Measurements from ENCODE around the gene CTSF.

The CTSF gene

GRCh38 chr11:66580803-66581202 is 12.4 kb upstream of the CTSF start:
- no peak overlapping the region for H3K4me3 ChIP-seq (ENCODE audit: low read depth, low read length)
- no peak for DNase-seq (ENCODE audit: low read depth)
- TF ChIP-seq POLR2A (IDR thresholded peaks at IDR 0.05; ENCODE audit: extremely low read depth, insufficient read length) (no peak), MYC (IDR thresholded peaks at IDR 0.05; ENCODE audit: low read depth, low read length) (no peak)
- TF ChIP-seq, protein P1, sequence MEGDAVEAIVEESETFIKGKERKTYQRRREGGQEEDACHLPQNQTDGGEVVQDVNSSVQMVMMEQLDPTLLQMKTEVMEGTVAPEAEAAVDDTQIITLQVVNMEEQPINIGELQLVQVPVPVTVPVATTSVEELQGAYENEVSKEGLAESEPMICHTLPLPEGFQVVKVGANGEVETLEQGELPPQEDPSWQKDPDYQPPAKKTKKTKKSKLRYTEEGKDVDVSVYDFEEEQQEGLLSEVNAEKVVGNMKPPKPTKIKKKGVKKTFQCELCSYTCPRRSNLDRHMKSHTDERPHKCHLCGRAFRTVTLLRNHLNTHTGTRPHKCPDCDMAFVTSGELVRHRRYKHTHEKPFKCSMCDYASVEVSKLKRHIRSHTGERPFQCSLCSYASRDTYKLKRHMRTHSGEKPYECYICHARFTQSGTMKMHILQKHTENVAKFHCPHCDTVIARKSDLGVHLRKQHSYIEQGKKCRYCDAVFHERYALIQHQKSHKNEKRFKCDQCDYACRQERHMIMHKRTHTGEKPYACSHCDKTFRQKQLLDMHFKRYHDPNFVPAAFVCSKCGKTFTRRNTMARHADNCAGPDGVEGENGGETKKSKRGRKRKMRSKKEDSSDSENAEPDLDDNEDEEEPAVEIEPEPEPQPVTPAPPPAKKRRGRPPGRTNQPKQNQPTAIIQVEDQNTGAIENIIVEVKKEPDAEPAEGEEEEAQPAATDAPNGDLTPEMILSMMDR (IDR thresholded peaks at IDR 0.05; ENCODE audit: low read depth, low read length), result no peak
- TF ChIP-seq, protein P2, sequence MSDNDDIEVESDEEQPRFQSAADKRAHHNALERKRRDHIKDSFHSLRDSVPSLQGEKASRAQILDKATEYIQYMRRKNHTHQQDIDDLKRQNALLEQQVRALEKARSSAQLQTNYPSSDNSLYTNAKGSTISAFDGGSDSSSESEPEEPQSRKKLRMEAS (IDR thresholded peaks at IDR 0.05; ENCODE audit: low read depth, low read length), result no peak

- TF ChIP-seq POLR2A (IDR thresholded peaks at IDR 0.05; ENCODE audit: extremely low read depth, insufficient read length) (no peak), MYC (IDR thresholded peaks at IDR 0.05; ENCODE audit: low read depth, low read length) (no peak)
- TF ChIP-seq, protein P1 (IDR thresholded peaks at IDR 0.05; ENCODE audit: low read depth, low read length), result peak; percentile 87
- TF ChIP-seq, protein P2 (IDR thresholded peaks at IDR 0.05; ENCODE audit: low read depth, low read length), result 0 out of 2 replicates have a peak, but pooled peaks have one; percentile 21
- H3K4me3 ChIP-seq (ENCODE audit: low read depth, low read length), result no peak overlapping the region
- DNase-seq (ENCODE audit: low read depth), result peak; percentile 77
These were observed 10.7 kb upstream of the CTSF start for GRCh38 chr11:66579017-66579606.

DNA sequence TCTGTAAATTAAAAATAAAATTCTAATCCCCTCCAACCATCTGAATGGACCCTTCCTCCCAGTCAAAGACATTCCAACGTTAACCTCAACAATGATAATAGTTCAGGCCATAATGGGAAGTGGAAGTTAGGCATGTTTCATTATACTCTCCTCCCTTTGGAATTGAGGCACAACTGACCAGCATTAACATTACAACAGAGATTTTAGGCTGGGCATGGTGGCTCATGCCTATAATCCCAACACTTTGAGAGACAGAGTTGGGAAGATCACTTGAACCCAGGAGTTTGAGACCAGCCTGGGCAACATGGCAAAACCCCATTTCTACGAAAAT is 2.4 kb upstream of the CTSF start:
- no peak overlapping the region for H3K4me3 ChIP-seq (ENCODE audit: low read depth, low read length)
- TF ChIP-seq, protein P2 (IDR thresholded peaks at IDR 0.05; ENCODE audit: low read depth, low read length), result no peak
- TF ChIP-seq MYC (IDR thresholded peaks at IDR 0.05; ENCODE audit: low read depth, low read length) (no peak), POLR2A (IDR thresholded peaks at IDR 0.05; ENCODE audit: extremely low read depth, insufficient read length) (no peak)
- TF ChIP-seq, protein P1 (IDR thresholded peaks at IDR 0.05; ENCODE audit: low read depth, low read length), result no peak
- DNase-seq (ENCODE audit: low read depth), result no peak

DNA sequence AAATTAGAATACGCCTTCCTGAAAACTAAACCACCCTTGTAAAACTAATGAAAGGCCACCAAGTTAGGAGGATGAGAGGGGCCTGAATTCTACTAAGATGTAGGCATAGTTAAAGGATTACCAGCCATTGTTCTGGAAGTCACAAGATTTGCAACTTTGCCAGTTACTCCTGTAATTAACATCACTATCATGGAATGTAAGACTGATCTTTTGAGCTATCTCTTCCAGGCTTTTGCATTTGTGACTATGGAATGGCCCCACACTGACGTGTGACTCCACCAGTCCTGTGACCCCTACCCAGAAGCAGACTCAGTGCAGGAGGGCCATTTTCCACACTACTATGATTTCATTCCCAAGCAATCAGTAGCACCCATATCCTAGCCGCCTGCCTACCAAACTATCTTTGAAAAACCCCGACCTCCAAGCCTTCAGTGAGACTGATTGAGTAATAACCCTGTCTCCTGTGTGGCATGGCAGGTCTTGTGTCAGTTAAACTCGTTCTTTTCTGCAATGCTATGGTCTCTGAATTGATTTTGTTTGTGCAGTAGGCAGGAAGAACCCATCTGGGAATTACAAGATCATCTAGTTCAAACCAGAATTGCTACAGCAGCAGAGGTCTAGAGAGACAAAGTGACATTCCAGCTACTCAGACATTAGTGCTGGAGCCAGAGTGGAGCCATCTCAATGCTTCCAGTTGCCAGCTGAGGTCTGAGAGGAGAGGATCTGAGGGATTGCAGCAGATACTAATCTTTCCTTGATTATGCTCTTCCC is 1.9 kb upstream of the CTSF start:
- H3K4me3 ChIP-seq (ENCODE audit: low read depth, low read length), result no peak overlapping the region
- TF ChIP-seq POLR2A (IDR thresholded peaks at IDR 0.05; ENCODE audit: extremely low read depth, insufficient read length), result no peak
- TF ChIP-seq MYC (IDR thresholded peaks at IDR 0.05; ENCODE audit: low read depth, low read length), result no peak
- TF ChIP-seq, protein P2 (IDR thresholded peaks at IDR 0.05; ENCODE audit: low read depth, low read length), result no peak
- TF ChIP-seq, protein P1 (IDR thresholded peaks at IDR 0.05; ENCODE audit: low read depth, low read length), result no peak

DNA sequence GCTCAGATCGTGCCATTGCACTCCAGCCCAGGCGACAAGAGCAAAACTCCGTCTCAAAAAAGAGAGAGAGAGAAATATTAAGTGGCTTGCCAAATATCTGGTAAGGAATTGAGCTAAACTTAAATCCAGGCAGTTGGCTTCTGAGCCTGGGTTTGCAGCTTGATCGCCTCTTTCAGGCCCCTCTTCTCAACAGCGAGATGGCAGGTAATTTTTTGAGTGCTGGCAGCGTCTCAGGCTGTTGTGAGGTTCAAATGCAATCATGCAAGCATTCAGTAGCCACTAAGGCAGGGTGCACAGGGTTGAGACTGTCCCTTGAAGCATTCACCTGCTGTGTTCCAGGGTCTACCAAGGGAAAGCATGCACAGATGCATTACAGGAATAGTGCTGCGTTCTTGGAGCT is 670 bp upstream of the CTSF start:
- TF ChIP-seq MYC (IDR thresholded peaks at IDR 0.05; ENCODE audit: low read depth, low read length), result no peak
- no peak for TF ChIP-seq POLR2A (IDR thresholded peaks at IDR 0.05; ENCODE audit: extremely low read depth, insufficient read length)
- TF ChIP-seq, protein P1 (IDR thresholded peaks at IDR 0.05; ENCODE audit: low read depth, low read length), result no peak
- no peak for DNase-seq (ENCODE audit: low read depth)
- no peak overlapping the region for H3K4me3 ChIP-seq (ENCODE audit: low read depth, low read length)

More for the DNA sequence above, 1.9 kb upstream of the CTSF start:
- DNase-seq (ENCODE audit: low read depth), result no peak
